ENCODE measurements around the gene LIN54. TPM values are rescaled to one million over a fixed set of nuclear protein-coding genes. Genes with fewer than 3 reads are reported as not detected.
A peak's percentile ranks its signal among the peaks of the same experiment; 100 is the strongest.

The LIN54 gene
- total and polyA plus RNA-seq, 2 of the 13 experiments (the other 11 are each of a cell fraction or from before 2014, with no cell fraction given) = 25.2 to 32.9 TPM

DNA sequence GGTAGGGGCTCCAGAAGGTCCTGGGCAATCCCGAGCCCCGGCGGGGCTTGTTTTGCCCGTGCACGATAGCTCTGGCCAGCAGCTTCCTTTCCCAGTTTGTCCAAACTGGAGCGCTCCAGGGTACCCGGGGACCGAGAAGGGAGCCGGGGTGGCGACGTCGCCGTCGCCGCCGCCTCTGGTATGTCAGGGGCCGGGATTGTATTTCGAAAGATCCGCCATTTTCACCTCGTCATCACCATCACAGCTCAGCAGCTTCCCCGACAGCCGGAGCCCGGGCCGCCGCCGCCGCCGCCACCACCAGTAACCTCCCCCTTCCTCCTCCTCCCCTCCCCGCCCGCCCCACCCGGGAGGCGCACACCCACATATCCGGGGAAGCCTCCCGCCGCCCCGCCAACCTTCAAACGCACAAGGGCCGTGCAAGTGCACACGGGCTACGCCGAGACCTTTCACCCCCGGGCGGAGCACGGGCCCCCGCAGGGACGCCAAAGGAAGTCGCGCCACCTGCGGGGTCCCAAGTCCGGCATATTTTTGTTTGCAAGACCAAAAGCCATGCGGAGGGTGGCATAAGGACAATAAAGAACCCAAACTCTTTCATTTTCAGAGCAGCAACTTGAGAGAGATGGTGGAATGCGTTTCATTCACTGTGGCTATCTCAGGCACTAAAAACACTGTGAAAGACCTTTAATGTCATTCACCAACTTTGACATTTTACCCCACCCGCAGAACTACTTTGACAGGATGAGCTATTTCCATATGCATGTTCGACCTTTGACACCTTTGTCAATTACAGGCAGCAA is at the start of gene LIN54 (continued):
- TF ChIP-seq, protein P1, sequence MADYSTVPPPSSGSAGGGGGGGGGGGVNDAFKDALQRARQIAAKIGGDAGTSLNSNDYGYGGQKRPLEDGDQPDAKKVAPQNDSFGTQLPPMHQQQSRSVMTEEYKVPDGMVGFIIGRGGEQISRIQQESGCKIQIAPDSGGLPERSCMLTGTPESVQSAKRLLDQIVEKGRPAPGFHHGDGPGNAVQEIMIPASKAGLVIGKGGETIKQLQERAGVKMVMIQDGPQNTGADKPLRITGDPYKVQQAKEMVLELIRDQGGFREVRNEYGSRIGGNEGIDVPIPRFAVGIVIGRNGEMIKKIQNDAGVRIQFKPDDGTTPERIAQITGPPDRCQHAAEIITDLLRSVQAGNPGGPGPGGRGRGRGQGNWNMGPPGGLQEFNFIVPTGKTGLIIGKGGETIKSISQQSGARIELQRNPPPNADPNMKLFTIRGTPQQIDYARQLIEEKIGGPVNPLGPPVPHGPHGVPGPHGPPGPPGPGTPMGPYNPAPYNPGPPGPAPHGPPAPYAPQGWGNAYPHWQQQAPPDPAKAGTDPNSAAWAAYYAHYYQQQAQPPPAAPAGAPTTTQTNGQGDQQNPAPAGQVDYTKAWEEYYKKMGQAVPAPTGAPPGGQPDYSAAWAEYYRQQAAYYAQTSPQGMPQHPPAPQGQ (CRISPR knock-in tag; IDR thresholded peaks at IDR 0.05; ENCODE audit: borderline replicate concordance) = no peak
- TF ChIP-seq, protein P2, sequence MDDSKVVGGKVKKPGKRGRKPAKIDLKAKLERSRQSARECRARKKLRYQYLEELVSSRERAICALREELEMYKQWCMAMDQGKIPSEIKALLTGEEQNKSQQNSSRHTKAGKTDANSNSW (CRISPR knock-in tag; IDR thresholded peaks at IDR 0.05; ENCODE audit: borderline replicate concordance) = no peak
- TF ChIP-seq ZNF567 (CRISPR knock-in tag; IDR thresholded peaks at IDR 0.05; ENCODE audit: borderline replicate concordance) = no peak
- TF ChIP-seq, protein P3, sequence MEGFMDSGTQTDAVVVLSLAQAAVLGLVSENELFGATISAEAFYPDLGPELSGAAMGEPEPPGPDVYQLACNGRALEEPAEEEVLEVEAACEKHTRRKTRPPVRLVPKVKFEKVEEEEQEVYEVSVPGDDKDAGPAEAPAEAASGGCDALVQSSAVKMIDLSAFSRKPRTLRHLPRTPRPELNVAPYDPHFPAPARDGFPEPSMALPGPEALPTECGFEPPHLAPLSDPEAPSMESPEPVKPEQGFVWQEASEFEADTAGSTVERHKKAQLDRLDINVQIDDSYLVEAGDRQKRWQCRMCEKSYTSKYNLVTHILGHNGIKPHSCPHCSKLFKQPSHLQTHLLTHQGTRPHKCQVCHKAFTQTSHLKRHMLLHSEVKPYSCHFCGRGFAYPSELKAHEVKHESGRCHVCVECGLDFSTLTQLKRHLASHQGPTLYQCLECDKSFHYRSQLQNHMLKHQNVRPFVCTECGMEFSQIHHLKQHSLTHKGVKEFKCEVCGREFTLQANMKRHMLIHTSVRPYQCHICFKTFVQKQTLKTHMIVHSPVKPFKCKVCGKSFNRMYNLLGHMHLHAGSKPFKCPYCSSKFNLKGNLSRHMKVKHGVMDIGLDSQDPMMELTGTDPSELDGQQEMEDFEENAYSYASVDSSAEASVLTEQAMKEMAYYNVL (CRISPR knock-in tag; IDR thresholded peaks at IDR 0.05; ENCODE audit: borderline replicate concordance) = peak; percentile 31; the same call in 1 of the 2 replicates
- TF ChIP-seq ZNF333 (CRISPR knock-in tag; IDR thresholded peaks at IDR 0.05; ENCODE audit: borderline replicate concordance) = no peak
- TF ChIP-seq ZNF24 (IDR thresholded peaks at IDR 0.05) = no peak
- no peak for TF ChIP-seq ZNF12 (CRISPR knock-in tag; IDR thresholded peaks at IDR 0.05)
- TF ChIP-seq, protein P4, sequence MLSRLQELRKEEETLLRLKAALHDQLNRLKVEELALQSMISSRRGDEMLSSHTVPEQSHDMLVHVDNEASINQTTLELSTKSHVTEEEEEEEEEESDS (CRISPR knock-in tag; IDR thresholded peaks at IDR 0.05; ENCODE audit: borderline replicate concordance) = no peak
- TF ChIP-seq ZNF383 (CRISPR knock-in tag; IDR thresholded peaks at IDR 0.05; ENCODE audit: borderline replicate concordance) = no peak
- TF ChIP-seq, protein P5, sequence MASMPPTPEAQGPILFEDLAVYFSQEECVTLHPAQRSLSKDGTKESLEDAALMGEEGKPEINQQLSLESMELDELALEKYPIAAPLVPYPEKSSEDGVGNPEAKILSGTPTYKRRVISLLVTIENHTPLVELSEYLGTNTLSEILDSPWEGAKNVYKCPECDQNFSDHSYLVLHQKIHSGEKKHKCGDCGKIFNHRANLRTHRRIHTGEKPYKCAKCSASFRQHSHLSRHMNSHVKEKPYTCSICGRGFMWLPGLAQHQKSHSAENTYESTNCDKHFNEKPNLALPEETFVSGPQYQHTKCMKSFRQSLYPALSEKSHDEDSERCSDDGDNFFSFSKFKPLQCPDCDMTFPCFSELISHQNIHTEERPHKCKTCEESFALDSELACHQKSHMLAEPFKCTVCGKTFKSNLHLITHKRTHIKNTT (CRISPR knock-in tag; IDR thresholded peaks at IDR 0.05) = no peak
- TF ChIP-seq ZNF230 (CRISPR knock-in tag; IDR thresholded peaks at IDR 0.05) = peak; percentile 36; the same call in 1 of the 2 replicates
- TF ChIP-seq GTF2F1 (IDR thresholded peaks at IDR 0.05; ENCODE audit: low read length) = no peak
- TF ChIP-seq, protein P6, sequence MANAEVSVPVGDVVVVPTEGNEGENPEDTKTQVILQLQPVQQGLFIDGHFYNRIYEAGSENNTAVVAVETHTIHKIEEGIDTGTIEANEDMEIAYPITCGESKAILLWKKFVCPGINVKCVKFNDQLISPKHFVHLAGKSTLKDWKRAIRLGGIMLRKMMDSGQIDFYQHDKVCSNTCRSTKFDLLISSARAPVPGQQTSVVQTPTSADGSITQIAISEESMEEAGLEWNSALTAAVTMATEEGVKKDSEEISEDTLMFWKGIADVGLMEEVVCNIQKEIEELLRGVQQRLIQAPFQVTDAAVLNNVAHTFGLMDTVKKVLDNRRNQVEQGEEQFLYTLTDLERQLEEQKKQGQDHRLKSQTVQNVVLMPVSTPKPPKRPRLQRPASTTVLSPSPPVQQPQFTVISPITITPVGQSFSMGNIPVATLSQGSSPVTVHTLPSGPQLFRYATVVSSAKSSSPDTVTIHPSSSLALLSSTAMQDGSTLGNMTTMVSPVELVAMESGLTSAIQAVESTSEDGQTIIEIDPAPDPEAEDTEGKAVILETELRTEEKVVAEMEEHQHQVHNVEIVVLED (CRISPR knock-in tag; IDR thresholded peaks at IDR 0.05; ENCODE audit: borderline replicate concordance) = peak; percentile 68; the same call in 1 of the 2 replicates
- TF ChIP-seq, protein P7, sequence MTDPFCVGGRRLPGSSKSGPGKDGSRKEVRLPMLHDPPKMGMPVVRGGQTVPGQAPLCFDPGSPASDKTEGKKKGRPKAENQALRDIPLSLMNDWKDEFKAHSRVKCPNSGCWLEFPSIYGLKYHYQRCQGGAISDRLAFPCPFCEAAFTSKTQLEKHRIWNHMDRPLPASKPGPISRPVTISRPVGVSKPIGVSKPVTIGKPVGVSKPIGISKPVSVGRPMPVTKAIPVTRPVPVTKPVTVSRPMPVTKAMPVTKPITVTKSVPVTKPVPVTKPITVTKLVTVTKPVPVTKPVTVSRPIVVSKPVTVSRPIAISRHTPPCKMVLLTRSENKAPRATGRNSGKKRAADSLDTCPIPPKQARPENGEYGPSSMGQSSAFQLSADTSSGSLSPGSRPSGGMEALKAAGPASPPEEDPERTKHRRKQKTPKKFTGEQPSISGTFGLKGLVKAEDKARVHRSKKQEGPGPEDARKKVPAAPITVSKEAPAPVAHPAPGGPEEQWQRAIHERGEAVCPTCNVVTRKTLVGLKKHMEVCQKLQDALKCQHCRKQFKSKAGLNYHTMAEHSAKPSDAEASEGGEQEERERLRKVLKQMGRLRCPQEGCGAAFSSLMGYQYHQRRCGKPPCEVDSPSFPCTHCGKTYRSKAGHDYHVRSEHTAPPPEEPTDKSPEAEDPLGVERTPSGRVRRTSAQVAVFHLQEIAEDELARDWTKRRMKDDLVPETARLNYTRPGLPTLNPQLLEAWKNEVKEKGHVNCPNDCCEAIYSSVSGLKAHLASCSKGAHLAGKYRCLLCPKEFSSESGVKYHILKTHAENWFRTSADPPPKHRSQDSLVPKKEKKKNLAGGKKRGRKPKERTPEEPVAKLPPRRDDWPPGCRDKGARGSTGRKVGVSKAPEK (CRISPR knock-in tag; IDR thresholded peaks at IDR 0.05; ENCODE audit: borderline replicate concordance) = no peak
